Erythroblast (primary cell): ENCODE data around the gene ZFPM1.

ENCODE experiments used
- GATA1 ChIP-seq: IDR thresholded peaks from 2 replicates; pipeline ENCODE4 v1.6.1; 2011; ENCODE audit warnings: low read depth, mild to moderate bottlenecking, control low read depth, low read length, moderate library complexity
- POLR2A ChIP-seq: IDR thresholded peaks from 2 replicates; pipeline ENCODE4 v1.6.1; 2011; ENCODE audit warnings: mild to moderate bottlenecking, low read length

DNA sequence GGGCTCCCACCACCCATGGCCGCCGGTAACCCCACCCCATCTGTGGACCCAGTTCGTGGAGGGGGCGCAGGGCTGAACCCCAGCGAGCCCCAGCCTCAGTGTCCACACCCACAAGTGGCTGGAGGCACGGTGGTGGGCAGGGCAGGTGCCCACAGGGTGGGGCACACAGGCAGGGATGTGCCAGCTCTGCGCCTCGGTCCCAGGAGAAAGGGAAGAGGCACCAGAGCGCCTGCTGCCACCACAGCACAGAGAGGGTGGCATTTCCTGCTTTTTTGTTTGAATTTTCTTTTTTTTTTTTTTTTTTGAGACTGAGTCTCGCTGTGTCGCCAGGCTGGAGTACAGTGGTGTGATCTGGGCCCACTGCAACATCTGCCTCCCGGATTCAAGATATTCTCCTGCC lies 19.0 kb downstream of the ZFPM1 start:
- TF ChIP-seq POLR2A = no peak
- no peak for TF ChIP-seq GATA1
